WTC11 (cell line): ENCODE data around the gene DIO3.

Experiments
- ATF2 ChIP-seq: sonication (generic); formaldehyde crosslinking; IDR thresholded peaks from 2 replicates; pipeline ENCODE4 v1.8.1; 2022; ENCODE audit warnings: low read depth, missing genetic modification reagents, borderline replicate concordance
- CBFB ChIP-seq: sonication (generic); formaldehyde crosslinking; IDR thresholded peaks from 2 replicates; pipeline ENCODE4 v1.8.1; 2022; ENCODE audit warnings: mild to moderate bottlenecking, low read depth, missing genetic modification reagents
- CTCF ChIP-seq: fragments of 200-600 bp; IDR thresholded peaks from 2 replicates; pipeline ENCODE4 v1.8.0; 2022; ENCODE audit warnings: antibody characterized with exemption
- ESRRA ChIP-seq: sonication (generic); formaldehyde crosslinking; IDR thresholded peaks from 2 replicates; pipeline ENCODE4 v1.8.1; 2022; ENCODE audit warnings: mild to moderate bottlenecking, missing genetic modification reagents, borderline replicate concordance
- JUN ChIP-seq: sonication (generic); formaldehyde crosslinking; IDR thresholded peaks from 2 replicates; pipeline ENCODE4 v1.8.0; 2023; ENCODE audit warnings: mild to moderate bottlenecking, missing genetic modification reagents
- MLX ChIP-seq: sonication (generic); formaldehyde crosslinking; IDR thresholded peaks from 2 replicates; pipeline ENCODE4 v1.8.1; 2023; ENCODE audit warnings: mild to moderate bottlenecking, missing genetic modification reagents, moderate library complexity
- PREB ChIP-seq: sonication (generic); formaldehyde crosslinking; IDR thresholded peaks from 2 replicates; pipeline ENCODE4 v1.8.1; 2022; ENCODE audit warnings: mild to moderate bottlenecking, missing genetic modification reagents, moderate library complexity, borderline replicate concordance
- RELA ChIP-seq: sonication (generic); formaldehyde crosslinking; IDR thresholded peaks from 2 replicates; pipeline ENCODE4 v1.8.1; 2022; ENCODE audit warnings: missing genetic modification reagents, mild to moderate bottlenecking, borderline replicate concordance
- SP1 ChIP-seq: sonication (generic); formaldehyde crosslinking; conservative IDR thresholded peaks from 2 replicates; pipeline ENCODE4 v1.8.1; 2022; ENCODE audit warnings: missing genetic modification reagents
- TCF7 ChIP-seq: sonication (generic); formaldehyde crosslinking; IDR thresholded peaks from 2 replicates; pipeline ENCODE4 v1.8.0; 2022; ENCODE audit warnings: mild to moderate bottlenecking, low read depth, missing genetic modification reagents, moderate library complexity

DNA sequence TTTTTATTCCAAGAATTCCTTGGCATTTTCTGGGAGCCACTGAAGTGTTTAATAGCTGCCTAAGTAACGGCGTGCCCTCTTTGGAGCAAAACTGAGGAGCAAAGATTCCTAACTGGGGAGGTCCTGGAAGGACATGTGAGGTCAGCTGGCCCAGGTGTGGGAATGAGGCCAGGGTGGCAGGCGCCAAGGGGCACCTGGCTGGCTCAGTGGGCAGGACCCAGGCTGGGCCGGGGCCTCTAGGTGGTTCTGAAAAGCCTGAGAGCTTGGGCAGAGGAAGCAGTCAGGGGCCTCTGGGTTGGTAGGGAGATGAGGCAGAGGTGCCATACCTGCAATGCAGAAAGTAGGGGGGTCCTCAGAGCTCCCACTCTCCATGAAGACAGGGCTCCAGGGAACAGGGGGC lies 27.1 kb upstream of the DIO3 start:
- TF ChIP-seq CTCF: no peak
- no peak for TF ChIP-seq RELA (CRISPR knock-in tag)
- no peak for TF ChIP-seq CBFB
- no peak for TF ChIP-seq SP1 (CRISPR knock-in tag)
- no peak for TF ChIP-seq ESRRA (CRISPR knock-in tag)
- TF ChIP-seq JUN (CRISPR knock-in tag): no peak
- TF ChIP-seq MLX (CRISPR knock-in tag): no peak
- no peak for TF ChIP-seq TCF7
- no peak for TF ChIP-seq PREB (CRISPR knock-in tag)
- no peak for TF ChIP-seq ATF2 (CRISPR knock-in tag)
